Endothelial cell of umbilical vein (primary cell): ENCODE data around the gene SLC25A33. TPM values are rescaled to one million over a fixed set of nuclear protein-coding genes. Genes with fewer than 3 reads are reported as not detected.

Experiments
- BruUV-seq: library from RNA; stranded (reverse); fragments of 400-500 nt; replicated peaks from 2 replicates; lab custom pipeline; 2021; lab: Mats Ljungman, UMichigan
- CTCF ChIA-PET: fragments of 300-600, 350-600 bp; sonication (Branson Sonifier 250); formaldehyde crosslinking; loops from one replicate; lab custom pipeline; 2021; ENCODE audit warnings: antibody characterized with exemption, inconsistent platforms; lab: Charles Lee
- POLR2A ChIA-PET: fragments of 300-600, 350-600 bp; sonication (Branson Sonifier 250); formaldehyde crosslinking; loops from one replicate; lab custom pipeline; 2021; ENCODE audit warnings: antibody characterized with exemption, inconsistent platforms; lab: Charles Lee
- DNase-seq: peaks from one replicate; pipeline ENCODE4 v3.0.0-alpha.2; 2011; ENCODE audit warnings: low read depth, low spot score
- FAIRE-seq: peaks from 2 replicates; lab custom pipeline; 2011; peaks lifted over from hg19 to GRCh38; lab: Jason Lieb, UNC
- H2AFZ ChIP-seq: 2 replicates; pipeline ENCODE4 v1.6.0; 2012; ENCODE audit warnings: low read depth, low read length, control low read depth, inconsistent platforms
- H3K27ac ChIP-seq: 2 replicates; pipeline ENCODE4 v1.5.1; 2011; ENCODE audit warnings: low read depth, mild to moderate bottlenecking, control low read depth, low read length, moderate library complexity; ENCODE audit not compliant: insufficient read depth
- H3K27me3 ChIP-seq, 2 experiments: 2 replicates each; pipeline versions ENCODE4 v1.6.0 to v1.6.1; 2011; ENCODE audit warnings: low read length in 2 of 2, mixed read lengths in 1 of 2; ENCODE audit not compliant: control insufficient read depth in 2 of 2, insufficient read depth in 2 of 2
- H3K36me3 ChIP-seq, 2 experiments: 2 replicates in 1 of 2; 3 replicates in 1 of 2; pipeline ENCODE4 v1.5.1; 2011; ENCODE audit warnings: low read length in 2 of 2, mild to moderate bottlenecking in 1 of 2, moderate library complexity in 1 of 2; ENCODE audit not compliant: control insufficient read depth in 2 of 2, insufficient read depth in 2 of 2; ENCODE audit errors: extremely low read depth in 1 of 2
- H3K4me1 ChIP-seq: 3 replicates; pipeline ENCODE4 v1.5.1; 2011; ENCODE audit warnings: mild to moderate bottlenecking, low read length; ENCODE audit not compliant: control insufficient read depth, insufficient read depth; ENCODE audit errors: extremely low read depth
- H3K4me2 ChIP-seq: 2 replicates; pipeline ENCODE4 v1.6.1; 2011; ENCODE audit warnings: low read length, control low read depth, mixed read lengths; ENCODE audit not compliant: insufficient read depth
- H3K4me3 ChIP-seq, 3 experiments: fragments of 200-600 bp in 1 of 3; sonication (generic), shearing (Covaris generic) in 1 of 3; replicated peaks in 1 of 3; 2 replicates each; pipeline ENCODE4 v1.5.1; 2011 to 2016; ENCODE audit warnings: control low read depth in 3 of 3, low read length in 3 of 3, mild to moderate bottlenecking in 2 of 3, inconsistent platforms in 1 of 3, low read depth in 1 of 3, moderate library complexity in 1 of 3; ENCODE audit not compliant: insufficient read depth in 1 of 3
- H3K79me2 ChIP-seq: 2 replicates; pipeline ENCODE4 v1.6.0; 2012; ENCODE audit warnings: low read length, inconsistent platforms; ENCODE audit not compliant: control insufficient read depth, insufficient read depth
- H3K9ac ChIP-seq: replicated peaks from 2 replicates; pipeline ENCODE3; 2011; ENCODE audit warnings: low read length, control low read depth; ENCODE audit not compliant: insufficient read depth; ENCODE audit errors: extremely low read depth
- H3K9me1 ChIP-seq: replicated peaks from 3 replicates; pipeline ENCODE4 v1.6.0; 2011; ENCODE audit warnings: mild to moderate bottlenecking, low read length; ENCODE audit not compliant: control insufficient read depth, insufficient read depth; ENCODE audit errors: extremely low read depth
- H3K9me3 ChIP-seq: replicated peaks from 2 replicates; pipeline ENCODE4 v1.5.1; 2012; ENCODE audit warnings: low read length, inconsistent platforms; ENCODE audit not compliant: control insufficient read depth, insufficient read depth
- H4K20me1 ChIP-seq: replicated peaks from 2 replicates; pipeline ENCODE3; 2011; ENCODE audit warnings: mild to moderate bottlenecking, low read length; ENCODE audit not compliant: control insufficient read depth, insufficient read depth; ENCODE audit errors: extremely low read depth
- CTCF ChIP-seq, 2 donors: IDR thresholded peaks; 1 replicate in 1 of 2; 2 replicates in 1 of 2; pipeline ENCODE4 v1.5.1; 2011; ENCODE audit warnings: low read length in 2 of 2, mild to moderate bottlenecking in 2 of 2, moderate library complexity in 2 of 2, control low read depth in 1 of 2, inconsistent platforms in 1 of 2, low read depth in 1 of 2; ENCODE audit not compliant: insufficient read depth in 1 of 2; ENCODE audit errors: extremely low read depth in 1 of 2
- EZH2 ChIP-seq: IDR thresholded peaks from 2 replicates; pipeline ENCODE4 v1.6.1; 2012; ENCODE audit warnings: borderline replicate concordance, low read depth, mild to moderate bottlenecking, moderate library complexity, low read length, inconsistent platforms; ENCODE audit not compliant: severe bottlenecking
- FOS ChIP-seq: IDR thresholded peaks from 2 replicates; pipeline ENCODE4 v1.6.1; 2011; ENCODE audit warnings: mild to moderate bottlenecking, low read length, moderate library complexity, borderline replicate concordance; ENCODE audit not compliant: insufficient read depth
- GATA2 ChIP-seq: IDR thresholded peaks from 2 replicates; pipeline ENCODE4 v1.7.0; 2011; ENCODE audit warnings: low read depth, mild to moderate bottlenecking, moderate library complexity, mixed read lengths, low read length; ENCODE audit not compliant: insufficient read length, insufficient read depth
- JUN ChIP-seq: IDR thresholded peaks from 2 replicates; pipeline ENCODE4 v1.6.1; 2011; ENCODE audit warnings: borderline replicate concordance, low read depth; ENCODE audit not compliant: insufficient read length, insufficient read depth
- MAX ChIP-seq: IDR thresholded peaks from 2 replicates; pipeline ENCODE4 v1.6.1; 2011; ENCODE audit not compliant: insufficient read depth, insufficient read length
- MYC ChIP-seq: IDR thresholded peaks from one replicate; pipeline ENCODE4 v1.6.1; 2011; ENCODE audit warnings: mild to moderate bottlenecking, low read depth, low read length
- POLR2A ChIP-seq: IDR thresholded peaks from 2 replicates; pipeline ENCODE4 v1.6.1; 2012; ENCODE audit warnings: low read depth, mild to moderate bottlenecking, control low read depth, low read length
- POLR2AphosphoS5 ChIP-seq: IDR thresholded peaks from 2 replicates; pipeline ENCODE4 v1.6.1; 2012; ENCODE audit warnings: low read depth, mild to moderate bottlenecking, control low read depth, low read length, moderate library complexity; ENCODE audit not compliant: insufficient read depth
- dilution Hi-C: fragments of 300-500 bp; cut with MboI; formaldehyde crosslinking; loops from one replicate; pipeline ENCODE4 v1.15.0; 2019; ENCODE audit warnings: low sequenced_read_pairs; ENCODE audit not compliant: extremely low pct_ligation_motif_present
- intact Hi-C: fragments of 100-400 bp; cut with micrococcal nuclease; formaldehyde crosslinking; loops from one replicate; pipeline ENCODE4 v1.10.0; 2022
- polyA plus RNA-seq, 4 experiments: library from polyadenylated mRNA; depleted of rRNA in 3 of 4; stranded (reverse) in 3 of 4; unstranded in 1 of 4; fragments of >200 nt; gene quantifications; 2 replicates each; pipeline versions ENCODE4 v1.2.1 to v1.2.3, GENCODE V29; 2011 to 2012; ENCODE audit warnings: missing spikeins in 1 of 4
- total RNA-seq: library from RNA; stranded (reverse); gene quantifications from 2 replicates; pipeline ENCODE4 v1.2.3, GENCODE V29; 2021

SLC25A33 gene
- total and polyA plus RNA-seq, 2 donors (not counting 3 experiments of a cell fraction or from before 2014, with no cell fraction given) = 3.8 to 6.6 TPM

GRCh38 chr1:9590201-9590600 lies 50.9 kb downstream of the SLC25A33 start:
- H3K9ac ChIP-seq = no peak overlapping the region
- DNase-seq = no peak
- intact Hi-C loops (no loop called here), dilution Hi-C loops (no loop called here)
- TF ChIP-seq EZH2 (no peak), FOS (no peak), CTCF (IDR thresholded peaks at IDR 0.05; ENCODE audit: extremely low read depth in 1 of 2, insufficient read depth in 1 of 2, low read depth in 1 of 2, low read length in 2 of 2) (no peak), JUN (no peak), POLR2A (no peak), MYC (no peak), POLR2AphosphoS5 (no peak), GATA2 (no peak), MAX (no peak)
- no peak overlapping the region for H3K4me3 ChIP-seq
- no peaks in the 10 kb centered on the region for H3K9me3 ChIP-seq
- H3K4me1 ChIP-seq = peaks cover 21% of the 10 kb centered on the region
- peaks cover 61% of the 10 kb centered on the region for H3K79me2 ChIP-seq
- H3K4me2 ChIP-seq = peak overlapping the region; percentile 79
- no peak overlapping the region for H3K27ac ChIP-seq
- BruUV-seq = no TSS peak
- POLR2A ChIA-PET = no interaction called here
- H2AFZ ChIP-seq = no peak overlapping the region
- no peaks in the 10 kb centered on the region for H3K27me3 ChIP-seq
- no peak for FAIRE-seq
- H4K20me1 ChIP-seq = no peaks in the 10 kb centered on the region
- no peaks in the 10 kb centered on the region for H3K9me1 ChIP-seq
- no peaks in the 10 kb centered on the region for H3K36me3 ChIP-seq
- CTCF ChIA-PET = interaction anchor here (0.6 to 4.0 kb wide), 5 partner anchors 9 to 96 kb away, joined by 3 to 19 read pairs (median 3); no protein-coding TSS in a partner anchor
